ENCODE measurements around the gene SMYD3.

The SMYD3 gene

DNA sequence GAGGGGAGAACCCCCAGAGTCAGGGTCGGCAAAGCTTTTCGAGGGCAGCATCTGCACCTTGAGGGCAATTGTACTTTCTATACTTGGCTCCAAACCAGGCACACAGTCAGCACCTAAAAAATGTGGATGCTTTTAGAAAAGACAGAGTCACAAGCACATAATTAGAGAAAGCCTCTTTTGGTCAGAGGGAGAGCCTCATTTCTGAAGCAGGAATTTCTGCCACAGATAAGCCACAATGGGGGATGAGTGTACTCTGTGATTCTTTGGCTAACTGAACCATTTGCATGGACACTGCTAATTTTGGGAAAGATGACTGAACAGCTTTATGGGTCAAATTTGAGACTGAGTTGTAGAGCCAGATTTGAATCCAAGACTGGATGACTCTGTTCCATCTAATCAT lies 716.6 kb downstream of the SMYD3 start (continued):
- TF ChIP-seq KLF8 (tag by site-specific recombination; IDR thresholded peaks at IDR 0.05) (no peak), ZNF335 (tag by site-specific recombination; conservative IDR thresholded peaks at IDR 0.05) (no peak), ZNF510 (tag by site-specific recombination; IDR thresholded peaks at IDR 0.05; ENCODE audit: insufficient replicate concordance) (no peak), ZNF174 (tag by site-specific recombination; IDR thresholded peaks at IDR 0.05) (no peak), ZNF292 (tag by site-specific recombination; IDR thresholded peaks at IDR 0.05; ENCODE audit: borderline replicate concordance, low read depth) (no peak), ZNF768 (tag by site-specific recombination; IDR thresholded peaks at IDR 0.05) (no peak)

DNA sequence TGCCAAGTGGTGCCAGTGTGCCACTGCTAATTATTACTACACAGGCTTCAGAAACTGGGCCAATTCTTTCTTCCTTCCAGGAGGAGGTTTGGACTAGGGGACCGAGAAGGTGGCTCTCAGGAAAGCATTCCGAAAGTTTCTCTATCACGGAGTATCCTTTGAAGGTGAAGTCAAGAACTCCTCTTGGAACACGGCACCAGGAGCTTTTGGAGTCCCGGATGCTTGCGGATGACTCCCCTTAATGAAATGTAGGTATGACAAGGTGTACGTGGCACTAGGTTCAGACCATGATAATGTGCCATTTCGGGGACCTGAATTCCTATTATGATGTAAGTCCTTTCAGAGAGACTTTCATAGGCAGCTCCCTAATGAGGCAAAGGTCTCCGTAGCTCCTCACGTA lies 718.2 kb downstream of the SMYD3 start:
- no peaks in the 10 kb centered on the region for H3K9me3 ChIP-seq (ENCODE audit: control insufficient read depth, insufficient read depth, low read depth, low read length)
- no peaks in the 10 kb centered on the region for H3K36me3 ChIP-seq (ENCODE audit: control insufficient read depth in 2 of 2, insufficient read depth in 1 of 2, low read length in 2 of 2)
- TF ChIP-seq SP2 (tag by site-specific recombination; IDR thresholded peaks at IDR 0.05) (no peak), INSM2 (tag by site-specific recombination; IDR thresholded peaks at IDR 0.05) (no peak), ZNF146 (tag by site-specific recombination; IDR thresholded peaks at IDR 0.05) (no peak), ZNF157 (tag by site-specific recombination; IDR thresholded peaks at IDR 0.05) (no peak), ZBTB49 (tag by site-specific recombination; IDR thresholded peaks at IDR 0.05; ENCODE audit: low read depth) (no peak), GLI4 (tag by site-specific recombination; IDR thresholded peaks at IDR 0.05) (no peak), ZNF138 (tag by site-specific recombination; IDR thresholded peaks at IDR 0.05; ENCODE audit: borderline replicate concordance) (no peak), ZNF169 (tag by site-specific recombination; IDR thresholded peaks at IDR 0.05) (no peak), ZIC2 (tag by site-specific recombination; IDR thresholded peaks at IDR 0.05) (no peak), ZNF76 (tag by site-specific recombination; IDR thresholded peaks at IDR 0.05; ENCODE audit: borderline replicate concordance, low read depth) (no peak), ZNF677 (tag by site-specific recombination; IDR thresholded peaks at IDR 0.05) (no peak), ZNF239 (tag by site-specific recombination; IDR thresholded peaks at IDR 0.05) (no peak), TRIM28 (IDR thresholded peaks at IDR 0.05; ENCODE audit: borderline replicate concordance, low read length) (no peak), ZNF302 (tag by site-specific recombination; IDR thresholded peaks at IDR 0.05; ENCODE audit: low read depth) (no peak), ZNF544 (tag by site-specific recombination; IDR thresholded peaks at IDR 0.05) (no peak), ZNF423 (tag by site-specific recombination; IDR thresholded peaks at IDR 0.05) (no peak), ZNF654 (tag by site-specific recombination; IDR thresholded peaks at IDR 0.05; ENCODE audit: low read depth) (no peak), ZNF324 (tag by site-specific recombination; IDR thresholded peaks at IDR 0.05) (no peak), ZNF623 (tag by site-specific recombination; IDR thresholded peaks at IDR 0.05) (no peak)
- TF ChIP-seq, protein P1, sequence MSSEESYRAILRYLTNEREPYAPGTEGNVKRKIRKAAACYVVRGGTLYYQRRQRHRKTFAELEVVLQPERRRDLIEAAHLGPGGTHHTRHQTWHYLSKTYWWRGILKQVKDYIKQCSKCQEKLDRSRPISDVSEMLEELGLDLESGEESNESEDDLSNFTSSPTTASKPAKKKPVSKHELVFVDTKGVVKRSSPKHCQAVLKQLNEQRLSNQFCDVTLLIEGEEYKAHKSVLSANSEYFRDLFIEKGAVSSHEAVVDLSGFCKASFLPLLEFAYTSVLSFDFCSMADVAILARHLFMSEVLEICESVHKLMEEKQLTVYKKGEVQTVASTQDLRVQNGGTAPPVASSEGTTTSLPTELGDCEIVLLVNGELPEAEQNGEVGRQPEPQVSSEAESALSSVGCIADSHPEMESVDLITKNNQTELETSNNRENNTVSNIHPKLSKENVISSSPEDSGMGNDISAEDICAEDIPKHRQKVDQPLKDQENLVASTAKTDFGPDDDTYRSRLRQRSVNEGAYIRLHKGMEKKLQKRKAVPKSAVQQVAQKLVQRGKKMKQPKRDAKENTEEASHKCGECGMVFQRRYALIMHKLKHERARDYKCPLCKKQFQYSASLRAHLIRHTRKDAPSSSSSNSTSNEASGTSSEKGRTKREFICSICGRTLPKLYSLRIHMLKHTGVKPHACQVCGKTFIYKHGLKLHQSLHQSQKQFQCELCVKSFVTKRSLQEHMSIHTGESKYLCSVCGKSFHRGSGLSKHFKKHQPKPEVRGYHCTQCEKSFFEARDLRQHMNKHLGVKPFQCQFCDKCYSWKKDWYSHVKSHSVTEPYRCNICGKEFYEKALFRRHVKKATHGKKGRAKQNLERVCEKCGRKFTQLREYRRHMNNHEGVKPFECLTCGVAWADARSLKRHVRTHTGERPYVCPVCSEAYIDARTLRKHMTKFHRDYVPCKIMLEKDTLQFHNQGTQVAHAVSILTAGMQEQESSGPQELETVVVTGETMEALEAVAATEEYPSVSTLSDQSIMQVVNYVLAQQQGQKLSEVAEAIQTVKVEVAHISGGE (tag by site-specific recombination; conservative IDR thresholded peaks at IDR 0.05; ENCODE audit: low read depth): no peak
- no peak overlapping the region for H3K27ac ChIP-seq (ENCODE audit: extremely low read depth, low read depth, low read length)
- H3K4me3 ChIP-seq (ENCODE audit: low read depth, low read length): no peak overlapping the region
- no peaks in the 10 kb centered on the region for H3K4me1 ChIP-seq (ENCODE audit: control insufficient read depth, insufficient read depth, low read length)
- CTCF ChIA-PET: no interaction called here
- POLR2A ChIA-PET: no interaction called here
